GM23338 (cell line): ENCODE results near the gene ZNF660.

Source experiments
- CREB1 ChIP-seq: fragments of 250-450 bp; sonication (Bioruptor Pico); IDR thresholded peaks from 2 replicates; pipeline ENCODE4 v1.5.0; 2020; ENCODE audit warnings: low read depth, mild to moderate bottlenecking, moderate library complexity
- EZH2 ChIP-seq: fragments of 200-600 bp; sonication (generic); IDR thresholded peaks from one replicate; pipeline ENCODE4 v1.8.0; 2017; ENCODE audit warnings: antibody characterized with exemption, mild to moderate bottlenecking, low read depth; ENCODE audit not compliant: unreplicated experiment
- EZH2phosphoT487 ChIP-seq: fragments of 200-600 bp; sonication (generic); IDR thresholded peaks from one replicate; pipeline ENCODE4 v1.8.1; 2018; ENCODE audit warnings: antibody characterized with exemption; ENCODE audit not compliant: unreplicated experiment
- JUNB ChIP-seq: IDR thresholded peaks from one replicate; pipeline ENCODE4 v1.6.1; 2016; ENCODE audit warnings: antibody characterized with exemption; ENCODE audit not compliant: unreplicated experiment
- NANOG ChIP-seq: IDR thresholded peaks from 2 replicates; pipeline ENCODE4 v1.6.1; 2016; ENCODE audit warnings: antibody characterized with exemption, borderline replicate concordance
- POLR2AphosphoS5 ChIP-seq: IDR thresholded peaks from 2 replicates; pipeline ENCODE4 v1.6.1; 2016; ENCODE audit warnings: antibody characterized with exemption, low read depth
- STAT1 ChIP-seq: IDR thresholded peaks from one replicate; pipeline ENCODE4 v1.6.1; 2016; ENCODE audit warnings: antibody characterized with exemption; ENCODE audit not compliant: unreplicated experiment
- ZNF114 ChIP-seq: fragments of 250-450 bp; sonication (Bioruptor Pico); IDR thresholded peaks from 2 replicates; pipeline ENCODE4 v1.5.0; 2020; ENCODE audit warnings: mild to moderate bottlenecking, moderate library complexity
- ZNF331 ChIP-seq: fragments of 250-450 bp; sonication (Bioruptor Pico); IDR thresholded peaks from 2 replicates; pipeline ENCODE4 v1.5.0; 2020; ENCODE audit warnings: low read depth, mild to moderate bottlenecking, moderate library complexity
- TF ChIP-seq, protein P1 (sequence below), 2 experiments: fragments of 200-600 bp in 1 of 2; sonication (generic) in 1 of 2; conservative IDR thresholded peaks; 2 replicates each; pipeline versions ENCODE4 v1.5.1 to v1.6.1; 2016 to 2017; ENCODE audit warnings: antibody characterized with exemption in 2 of 2, low read depth in 2 of 2, mild to moderate bottlenecking in 2 of 2, moderate library complexity in 1 of 2
- TF ChIP-seq, protein P2 (sequence below): IDR thresholded peaks from one replicate; pipeline ENCODE4 v1.6.1; 2018; ENCODE audit warnings: antibody characterized with exemption; ENCODE audit not compliant: unreplicated experiment
- TF ChIP-seq, protein P3 (sequence below): IDR thresholded peaks from 2 replicates; pipeline ENCODE4 v1.6.1; 2016; ENCODE audit warnings: antibody characterized with exemption
- TF ChIP-seq, protein P4 (sequence below): fragments of 250-450 bp; sonication (Bioruptor Pico); IDR thresholded peaks from 2 replicates; pipeline ENCODE4 v1.5.0; 2020; ENCODE audit warnings: mild to moderate bottlenecking, moderate library complexity

DNA sequence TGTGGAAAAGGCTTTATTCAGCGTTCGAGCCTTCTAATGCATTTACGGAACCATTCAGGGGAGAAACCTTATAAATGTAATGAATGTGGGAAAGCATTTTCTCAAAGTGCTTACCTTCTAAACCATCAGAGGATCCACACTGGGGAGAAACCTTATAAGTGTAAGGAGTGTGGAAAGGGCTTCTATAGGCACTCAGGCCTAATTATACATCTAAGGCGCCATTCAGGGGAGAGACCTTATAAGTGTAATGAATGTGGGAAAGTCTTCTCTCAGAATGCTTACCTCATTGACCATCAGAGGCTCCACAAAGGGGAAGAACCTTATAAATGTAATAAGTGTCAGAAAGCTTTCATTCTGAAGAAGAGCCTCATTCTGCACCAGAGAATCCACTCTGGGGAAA is 57.6 kb downstream of the ZNF660 start:
- TF ChIP-seq, protein P1, sequence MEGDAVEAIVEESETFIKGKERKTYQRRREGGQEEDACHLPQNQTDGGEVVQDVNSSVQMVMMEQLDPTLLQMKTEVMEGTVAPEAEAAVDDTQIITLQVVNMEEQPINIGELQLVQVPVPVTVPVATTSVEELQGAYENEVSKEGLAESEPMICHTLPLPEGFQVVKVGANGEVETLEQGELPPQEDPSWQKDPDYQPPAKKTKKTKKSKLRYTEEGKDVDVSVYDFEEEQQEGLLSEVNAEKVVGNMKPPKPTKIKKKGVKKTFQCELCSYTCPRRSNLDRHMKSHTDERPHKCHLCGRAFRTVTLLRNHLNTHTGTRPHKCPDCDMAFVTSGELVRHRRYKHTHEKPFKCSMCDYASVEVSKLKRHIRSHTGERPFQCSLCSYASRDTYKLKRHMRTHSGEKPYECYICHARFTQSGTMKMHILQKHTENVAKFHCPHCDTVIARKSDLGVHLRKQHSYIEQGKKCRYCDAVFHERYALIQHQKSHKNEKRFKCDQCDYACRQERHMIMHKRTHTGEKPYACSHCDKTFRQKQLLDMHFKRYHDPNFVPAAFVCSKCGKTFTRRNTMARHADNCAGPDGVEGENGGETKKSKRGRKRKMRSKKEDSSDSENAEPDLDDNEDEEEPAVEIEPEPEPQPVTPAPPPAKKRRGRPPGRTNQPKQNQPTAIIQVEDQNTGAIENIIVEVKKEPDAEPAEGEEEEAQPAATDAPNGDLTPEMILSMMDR (conservative IDR thresholded peaks at IDR 0.05; ENCODE audit: low read depth in 2 of 2), result no peak
- TF ChIP-seq JUNB (no peak), EZH2 (no peak), POLR2AphosphoS5 (no peak), EZH2phosphoT487 (no peak), CREB1 (CRISPR knock-in tag) (no peak), ZNF114 (CRISPR knock-in tag) (no peak), STAT1 (no peak), NANOG (no peak), ZNF331 (CRISPR knock-in tag) (no peak)
- TF ChIP-seq, protein P2, sequence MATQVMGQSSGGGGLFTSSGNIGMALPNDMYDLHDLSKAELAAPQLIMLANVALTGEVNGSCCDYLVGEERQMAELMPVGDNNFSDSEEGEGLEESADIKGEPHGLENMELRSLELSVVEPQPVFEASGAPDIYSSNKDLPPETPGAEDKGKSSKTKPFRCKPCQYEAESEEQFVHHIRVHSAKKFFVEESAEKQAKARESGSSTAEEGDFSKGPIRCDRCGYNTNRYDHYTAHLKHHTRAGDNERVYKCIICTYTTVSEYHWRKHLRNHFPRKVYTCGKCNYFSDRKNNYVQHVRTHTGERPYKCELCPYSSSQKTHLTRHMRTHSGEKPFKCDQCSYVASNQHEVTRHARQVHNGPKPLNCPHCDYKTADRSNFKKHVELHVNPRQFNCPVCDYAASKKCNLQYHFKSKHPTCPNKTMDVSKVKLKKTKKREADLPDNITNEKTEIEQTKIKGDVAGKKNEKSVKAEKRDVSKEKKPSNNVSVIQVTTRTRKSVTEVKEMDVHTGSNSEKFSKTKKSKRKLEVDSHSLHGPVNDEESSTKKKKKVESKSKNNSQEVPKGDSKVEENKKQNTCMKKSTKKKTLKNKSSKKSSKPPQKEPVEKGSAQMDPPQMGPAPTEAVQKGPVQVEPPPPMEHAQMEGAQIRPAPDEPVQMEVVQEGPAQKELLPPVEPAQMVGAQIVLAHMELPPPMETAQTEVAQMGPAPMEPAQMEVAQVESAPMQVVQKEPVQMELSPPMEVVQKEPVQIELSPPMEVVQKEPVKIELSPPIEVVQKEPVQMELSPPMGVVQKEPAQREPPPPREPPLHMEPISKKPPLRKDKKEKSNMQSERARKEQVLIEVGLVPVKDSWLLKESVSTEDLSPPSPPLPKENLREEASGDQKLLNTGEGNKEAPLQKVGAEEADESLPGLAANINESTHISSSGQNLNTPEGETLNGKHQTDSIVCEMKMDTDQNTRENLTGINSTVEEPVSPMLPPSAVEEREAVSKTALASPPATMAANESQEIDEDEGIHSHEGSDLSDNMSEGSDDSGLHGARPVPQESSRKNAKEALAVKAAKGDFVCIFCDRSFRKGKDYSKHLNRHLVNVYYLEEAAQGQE, result no peak
- TF ChIP-seq, protein P3, sequence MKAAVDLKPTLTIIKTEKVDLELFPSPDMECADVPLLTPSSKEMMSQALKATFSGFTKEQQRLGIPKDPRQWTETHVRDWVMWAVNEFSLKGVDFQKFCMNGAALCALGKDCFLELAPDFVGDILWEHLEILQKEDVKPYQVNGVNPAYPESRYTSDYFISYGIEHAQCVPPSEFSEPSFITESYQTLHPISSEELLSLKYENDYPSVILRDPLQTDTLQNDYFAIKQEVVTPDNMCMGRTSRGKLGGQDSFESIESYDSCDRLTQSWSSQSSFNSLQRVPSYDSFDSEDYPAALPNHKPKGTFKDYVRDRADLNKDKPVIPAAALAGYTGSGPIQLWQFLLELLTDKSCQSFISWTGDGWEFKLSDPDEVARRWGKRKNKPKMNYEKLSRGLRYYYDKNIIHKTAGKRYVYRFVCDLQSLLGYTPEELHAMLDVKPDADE, result no peak
- TF ChIP-seq, protein P4, sequence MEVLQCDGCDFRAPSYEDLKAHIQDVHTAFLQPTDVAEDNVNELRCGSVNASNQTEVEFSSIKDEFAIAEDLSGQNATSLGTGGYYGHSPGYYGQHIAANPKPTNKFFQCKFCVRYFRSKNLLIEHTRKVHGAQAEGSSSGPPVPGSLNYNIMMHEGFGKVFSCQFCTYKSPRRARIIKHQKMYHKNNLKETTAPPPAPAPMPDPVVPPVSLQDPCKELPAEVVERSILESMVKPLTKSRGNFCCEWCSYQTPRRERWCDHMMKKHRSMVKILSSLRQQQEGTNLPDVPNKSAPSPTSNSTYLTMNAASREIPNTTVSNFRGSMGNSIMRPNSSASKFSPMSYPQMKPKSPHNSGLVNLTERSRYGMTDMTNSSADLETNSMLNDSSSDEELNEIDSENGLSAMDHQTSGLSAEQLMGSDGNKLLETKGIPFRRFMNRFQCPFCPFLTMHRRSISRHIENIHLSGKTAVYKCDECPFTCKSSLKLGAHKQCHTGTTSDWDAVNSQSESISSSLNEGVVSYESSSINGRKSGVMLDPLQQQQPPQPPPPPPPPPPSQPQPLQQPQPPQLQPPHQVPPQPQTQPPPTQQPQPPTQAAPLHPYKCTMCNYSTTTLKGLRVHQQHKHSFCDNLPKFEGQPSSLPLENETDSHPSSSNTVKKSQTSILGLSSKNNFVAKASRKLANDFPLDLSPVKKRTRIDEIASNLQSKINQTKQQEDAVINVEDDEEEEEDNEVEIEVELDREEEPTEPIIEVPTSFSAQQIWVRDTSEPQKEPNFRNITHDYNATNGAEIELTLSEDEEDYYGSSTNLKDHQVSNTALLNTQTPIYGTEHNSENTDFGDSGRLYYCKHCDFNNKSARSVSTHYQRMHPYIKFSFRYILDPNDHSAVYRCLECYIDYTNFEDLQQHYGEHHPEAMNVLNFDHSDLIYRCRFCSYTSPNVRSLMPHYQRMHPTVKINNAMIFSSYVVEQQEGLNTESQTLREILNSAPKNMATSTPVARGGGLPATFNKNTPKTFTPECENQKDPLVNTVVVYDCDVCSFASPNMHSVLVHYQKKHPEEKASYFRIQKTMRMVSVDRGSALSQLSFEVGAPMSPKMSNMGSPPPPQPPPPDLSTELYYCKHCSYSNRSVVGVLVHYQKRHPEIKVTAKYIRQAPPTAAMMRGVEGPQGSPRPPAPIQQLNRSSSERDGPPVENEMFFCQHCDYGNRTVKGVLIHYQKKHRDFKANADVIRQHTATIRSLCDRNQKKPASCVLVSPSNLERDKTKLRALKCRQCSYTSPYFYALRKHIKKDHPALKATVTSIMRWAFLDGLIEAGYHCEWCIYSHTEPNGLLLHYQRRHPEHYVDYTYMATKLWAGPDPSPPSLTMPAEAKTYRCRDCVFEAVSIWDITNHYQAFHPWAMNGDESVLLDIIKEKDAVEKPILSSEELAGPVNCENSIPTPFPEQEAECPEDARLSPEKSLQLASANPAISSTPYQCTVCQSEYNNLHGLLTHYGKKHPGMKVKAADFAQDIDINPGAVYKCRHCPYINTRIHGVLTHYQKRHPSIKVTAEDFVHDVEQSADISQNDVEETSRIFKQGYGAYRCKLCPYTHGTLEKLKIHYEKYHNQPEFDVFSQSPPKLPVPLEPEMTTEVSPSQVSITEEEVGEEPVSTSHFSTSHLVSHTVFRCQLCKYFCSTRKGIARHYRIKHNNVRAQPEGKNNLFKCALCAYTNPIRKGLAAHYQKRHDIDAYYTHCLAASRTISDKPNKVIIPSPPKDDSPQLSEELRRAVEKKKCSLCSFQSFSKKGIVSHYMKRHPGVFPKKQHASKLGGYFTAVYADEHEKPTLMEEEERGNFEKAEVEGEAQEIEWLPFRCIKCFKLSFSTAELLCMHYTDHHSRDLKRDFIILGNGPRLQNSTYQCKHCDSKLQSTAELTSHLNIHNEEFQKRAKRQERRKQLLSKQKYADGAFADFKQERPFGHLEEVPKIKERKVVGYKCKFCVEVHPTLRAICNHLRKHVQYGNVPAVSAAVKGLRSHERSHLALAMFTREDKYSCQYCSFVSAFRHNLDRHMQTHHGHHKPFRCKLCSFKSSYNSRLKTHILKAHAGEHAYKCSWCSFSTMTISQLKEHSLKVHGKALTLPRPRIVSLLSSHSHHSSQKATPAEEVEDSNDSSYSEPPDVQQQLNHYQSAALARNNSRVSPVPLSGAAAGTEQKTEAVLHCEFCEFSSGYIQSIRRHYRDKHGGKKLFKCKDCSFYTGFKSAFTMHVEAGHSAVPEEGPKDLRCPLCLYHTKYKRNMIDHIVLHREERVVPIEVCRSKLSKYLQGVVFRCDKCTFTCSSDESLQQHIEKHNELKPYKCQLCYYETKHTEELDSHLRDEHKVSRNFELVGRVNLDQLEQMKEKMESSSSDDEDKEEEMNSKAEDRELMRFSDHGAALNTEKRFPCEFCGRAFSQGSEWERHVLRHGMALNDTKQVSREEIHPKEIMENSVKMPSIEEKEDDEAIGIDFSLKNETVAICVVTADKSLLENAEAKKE (CRISPR knock-in tag), result no peak
